DND-41 (cell line): Measurements from ENCODE around the gene TBC1D5.

Experiments
- CTCF ChIP-seq: IDR thresholded peaks from 2 replicates; pipeline ENCODE4 v1.5.1; 2012; ENCODE audit warnings: borderline replicate concordance, low read length, moderate library complexity, mild to moderate bottlenecking; ENCODE audit not compliant: poor library complexity, severe bottlenecking; ENCODE audit errors: extremely low read depth
- EZH2 ChIP-seq: IDR thresholded peaks from 3 replicates; pipeline ENCODE4 v1.6.1; 2012; ENCODE audit warnings: borderline replicate concordance, low read depth, mild to moderate bottlenecking, moderate library complexity, low read length, inconsistent platforms; ENCODE audit not compliant: severe bottlenecking

GRCh38 chr3:17707813-17708543 is 34.5 kb downstream of the TBC1D5 start:
- TF ChIP-seq EZH2 (no peak), CTCF (no peak)
